Muscle layer of duodenum (tissue), 2 donors: ENCODE measurements around the gene ATRIP.

Experiments used
- H3K27ac ChIP-seq: one replicate; pipeline ENCODE4 v1.7.0; 2013; ENCODE audit warnings: mild to moderate bottlenecking, low read length
- H3K27me3 ChIP-seq: one replicate; pipeline ENCODE4 v1.7.0; 2013; ENCODE audit warnings: low read depth, mild to moderate bottlenecking, control low read depth, low read length
- H3K36me3 ChIP-seq, 2 donors: one replicate each; pipeline ENCODE4 v1.7.0; 2013; ENCODE audit warnings: low read length in 2 of 2, control low read depth in 1 of 2, mild to moderate bottlenecking in 1 of 2; ENCODE audit not compliant: insufficient read depth in 2 of 2, control insufficient read depth in 1 of 2
- H3K4me1 ChIP-seq, 2 donors: one replicate each; pipeline ENCODE4 v1.7.0; 2013; ENCODE audit warnings: low read length in 2 of 2, mild to moderate bottlenecking in 2 of 2, control low read depth in 1 of 2, moderate library complexity in 1 of 2; ENCODE audit not compliant: insufficient read depth in 2 of 2, control insufficient read depth in 1 of 2
- H3K4me3 ChIP-seq, 2 donors: one replicate each; pipeline ENCODE4 v1.7.0; 2013; ENCODE audit warnings: low read length in 2 of 2, low read depth in 1 of 2, mild to moderate bottlenecking in 1 of 2
- H3K9me3 ChIP-seq, 2 donors: one replicate each; pipeline ENCODE4 v1.7.0; 2013; ENCODE audit warnings: low read length in 2 of 2, control low read depth in 1 of 2, mild to moderate bottlenecking in 1 of 2; ENCODE audit not compliant: control insufficient read depth in 1 of 2
- donor health status: healthy.

The ATRIP gene

DNA sequence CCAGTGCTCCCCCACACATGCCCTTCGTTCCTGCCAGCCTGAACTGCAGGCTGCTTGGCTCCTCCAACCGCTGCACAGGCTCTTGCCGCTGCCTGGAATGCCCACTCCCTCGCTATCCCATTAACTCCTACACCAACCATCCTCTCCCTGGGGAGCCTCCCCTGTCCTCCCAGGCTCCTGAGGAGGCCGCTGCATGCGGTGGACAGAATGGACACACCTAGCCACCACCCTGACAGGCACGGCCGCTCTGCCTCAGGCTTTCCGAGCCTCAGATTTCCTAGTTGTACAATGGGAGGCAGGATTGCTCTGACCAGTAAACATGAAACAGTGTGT lies 18.9 kb upstream of the ATRIP start:
- Histone ChIP-seq H3K4me3 (peak overlapping the region; percentile 55 to 73), H3K9me3 (no peaks in the 10 kb centered on the region), H3K27me3 (no peaks in the 10 kb centered on the region), H3K27ac (peak overlapping the region; percentile 84), H3K4me1 (peaks cover 25 to 66% of the 10 kb centered on the region in 2 donors), H3K36me3 (peaks cover 5 to 8% of the 10 kb centered on the region in 2 donors)

DNA sequence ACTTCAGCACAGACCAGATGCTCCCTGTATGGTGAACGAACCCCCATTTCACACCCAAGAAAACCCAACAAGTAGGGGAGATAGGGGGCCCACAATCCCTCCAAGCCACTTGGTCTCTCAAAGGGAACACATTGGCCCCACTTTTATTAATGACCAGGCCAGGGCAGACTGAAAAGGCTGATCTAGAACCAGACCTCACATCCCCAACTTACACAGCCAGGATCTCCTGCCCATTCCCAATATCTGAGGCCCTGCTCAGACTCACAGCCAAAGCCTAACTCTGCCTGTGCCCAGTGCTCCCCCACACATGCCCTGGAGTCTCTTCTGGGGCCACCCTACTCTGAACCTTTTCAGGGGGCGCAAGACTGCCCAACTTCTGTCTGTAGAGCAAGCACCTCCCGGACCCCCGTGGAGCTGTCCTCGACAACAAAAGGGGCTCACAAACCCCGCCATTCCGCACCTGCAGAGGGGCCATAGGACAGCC lies 18.4 kb upstream of the ATRIP start:
- H3K4me3 ChIP-seq: peak overlapping the region; percentile 55 to 73
- H3K4me1 ChIP-seq: peaks cover 30 to 66% of the 10 kb centered on the region in 2 donors
- H3K9me3 ChIP-seq: no peaks in the 10 kb centered on the region
- peak overlapping the region; percentile 84 for H3K27ac ChIP-seq
- H3K27me3 ChIP-seq: no peaks in the 10 kb centered on the region
- H3K36me3 ChIP-seq: peaks cover 11 to 12% of the 10 kb centered on the region in 2 donors

- peaks cover 31 to 66% of the 10 kb centered on the region in 2 donors for H3K4me1 ChIP-seq
These were observed 17.8 kb upstream of the ATRIP start for GRCh38 chr3:48428572-48429316.

DNA sequence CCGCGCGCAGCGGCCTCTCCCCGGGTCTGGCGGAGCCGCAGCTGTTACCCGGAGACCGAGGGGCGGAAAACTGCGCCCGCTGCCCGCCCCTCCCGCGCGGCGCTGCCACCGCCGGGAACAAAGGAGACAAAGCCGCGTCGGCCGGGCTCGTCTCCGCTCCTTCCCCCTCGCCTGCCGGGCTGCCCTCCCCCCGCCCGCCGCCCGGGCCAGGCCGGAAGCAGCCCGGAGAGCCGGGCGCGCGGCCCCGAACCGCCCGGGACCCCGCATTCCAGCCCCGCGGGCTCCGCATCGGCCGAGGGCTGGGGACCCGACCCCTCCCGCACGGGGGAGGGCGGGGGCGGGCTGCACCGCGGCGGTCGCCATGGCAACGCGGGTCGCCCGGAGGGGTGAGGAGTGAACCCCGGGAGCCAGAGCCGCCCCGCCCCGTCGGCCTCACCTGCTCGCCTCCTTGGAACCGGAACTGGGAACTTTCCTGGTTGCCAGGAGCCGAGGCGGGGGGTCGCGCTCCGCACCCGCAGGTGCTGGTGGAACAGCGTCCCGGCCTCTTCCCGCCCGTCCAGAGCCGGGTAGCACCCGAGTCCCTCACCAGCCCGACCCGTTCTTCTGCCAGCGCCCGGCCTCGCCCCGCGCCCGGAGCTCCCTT lies 17.1 kb upstream of the ATRIP start:
- no peaks in the 10 kb centered on the region for H3K27me3 ChIP-seq
- H3K9me3 ChIP-seq: no peaks in the 10 kb centered on the region
- peaks cover 9 to 13% of the 10 kb centered on the region in 2 donors for H3K36me3 ChIP-seq
- peak overlapping the region; percentile 56 to 73 for H3K4me3 ChIP-seq
- peaks cover 31 to 60% of the 10 kb centered on the region in 2 donors for H3K4me1 ChIP-seq
- H3K27ac ChIP-seq: peak overlapping the region; percentile 74

More at GRCh38 chr3:48428572-48429316, 17.8 kb upstream of the ATRIP start:
- Histone ChIP-seq H3K9me3 (no peaks in the 10 kb centered on the region), H3K27me3 (no peaks in the 10 kb centered on the region), H3K27ac (peak overlapping the region; percentile 84), H3K4me3 (peak overlapping the region; percentile 55 to 73), H3K36me3 (peaks cover 9 to 13% of the 10 kb centered on the region in 2 donors)

- Histone ChIP-seq H3K27ac (peak within 1 kb of the TSS; percentile 74), H3K9me3 (no peaks in the 10 kb centered on the region), H3K36me3 (peaks cover 9 to 13% of the 10 kb centered on the region in 2 donors), H3K4me3 (peak within 1 kb of the TSS; percentile 56 to 73), H3K4me1 (peaks cover 31 to 53% of the 10 kb centered on the region in 2 donors), H3K27me3 (no peaks in the 10 kb centered on the region)
These were observed 16.4 kb upstream of the ATRIP start, which contains the start of gene PLXNB1 for GRCh38 chr3:48429960-48430707. TSS of gene PLXNB1 (minus strand) at chr3:48430086. CDS start at chr3:48424611, 5,475 bp downstream.

DNA sequence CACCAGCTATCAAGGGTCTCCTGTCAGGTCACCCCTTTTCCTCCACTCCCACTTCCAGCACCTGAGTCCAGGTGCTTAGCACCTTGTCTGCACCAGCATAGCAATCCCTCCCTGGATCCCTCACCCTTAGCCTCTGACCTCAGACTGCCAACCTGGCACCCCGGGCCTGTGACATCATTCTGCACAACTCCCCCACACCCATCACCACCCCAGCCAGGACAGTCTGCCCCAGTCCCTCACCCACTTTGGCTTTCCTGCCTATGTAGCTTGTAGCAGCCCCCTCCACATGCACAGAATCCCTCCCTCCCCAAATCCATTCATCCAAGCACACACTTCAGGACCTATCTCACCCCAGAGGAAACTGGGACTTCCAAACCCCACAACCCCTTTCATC lies 15.8 kb upstream of the ATRIP start:
- Histone ChIP-seq H3K4me1 (peaks cover 31 to 48% of the 10 kb centered on the region in 2 donors), H3K27me3 (no peaks in the 10 kb centered on the region), H3K4me3 (no peak overlapping the region)

GRCh38 chr3:48431224-48432029 lies 15.1 kb upstream of the ATRIP start:
- no peak overlapping the region for H3K4me3 ChIP-seq
- no peaks in the 10 kb centered on the region for H3K27me3 ChIP-seq
- no peaks in the 10 kb centered on the region for H3K9me3 ChIP-seq
- H3K27ac ChIP-seq: peak overlapping the region; percentile 74
- peaks cover 9 to 13% of the 10 kb centered on the region in 2 donors for H3K36me3 ChIP-seq
- peaks cover 25 to 46% of the 10 kb centered on the region in 2 donors for H3K4me1 ChIP-seq

More for the DNA sequence above, 15.8 kb upstream of the ATRIP start:
- Histone ChIP-seq H3K36me3 (peaks cover 9 to 13% of the 10 kb centered on the region in 2 donors), H3K9me3 (no peaks in the 10 kb centered on the region), H3K27ac (peak overlapping the region; percentile 74)

- H3K9me3 ChIP-seq: no peaks in the 10 kb centered on the region
- no peak overlapping the region for H3K4me3 ChIP-seq
- H3K4me1 ChIP-seq: peaks cover 19 to 33% of the 10 kb centered on the region in 2 donors
- no peaks in the 10 kb centered on the region for H3K27me3 ChIP-seq
- peak overlapping the region; percentile 50 for H3K27ac ChIP-seq
- H3K36me3 ChIP-seq: peaks cover 9 to 13% of the 10 kb centered on the region in 2 donors
These were observed 13.8 kb upstream of the ATRIP start for GRCh38 chr3:48432411-48433371.

DNA sequence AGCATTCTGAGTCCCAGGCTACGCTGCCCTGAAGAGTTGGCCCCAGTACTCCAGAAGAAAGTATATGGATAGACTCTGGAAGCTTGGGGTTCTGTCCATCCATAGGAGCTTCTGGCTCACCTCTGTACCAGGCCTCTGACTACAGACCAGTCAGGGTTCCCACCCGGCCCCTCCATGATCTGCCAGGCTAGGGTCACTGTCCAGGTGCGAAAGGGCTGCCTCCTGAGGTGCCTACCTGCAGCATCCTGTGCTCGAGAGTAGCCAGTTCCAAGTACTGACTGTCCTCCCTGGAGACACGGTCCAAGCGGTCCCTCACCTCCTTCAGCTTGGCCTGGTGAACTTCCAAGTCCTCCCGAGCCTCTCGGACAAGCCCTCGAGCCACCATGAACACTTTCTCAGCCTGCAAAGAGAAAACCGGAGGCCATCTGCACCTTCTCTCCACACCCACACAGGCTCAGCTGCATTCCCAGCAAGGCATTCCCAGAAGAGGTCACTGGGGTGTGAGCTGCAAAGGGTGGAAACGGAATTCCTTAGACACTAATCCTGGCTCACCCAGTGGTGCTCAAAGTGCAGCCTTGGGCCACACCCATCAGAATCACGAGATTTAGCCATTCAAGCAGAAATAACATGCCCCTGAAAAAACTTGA lies 12.9 kb upstream of the ATRIP start:
- peak overlapping the region in 1 of 2 donors; percentile 6 for H3K4me3 ChIP-seq
- H3K27ac ChIP-seq: peak overlapping the region; percentile 50
- peaks cover 14 to 25% of the 10 kb centered on the region in 2 donors for H3K4me1 ChIP-seq
- no peaks in the 10 kb centered on the region for H3K27me3 ChIP-seq
- H3K9me3 ChIP-seq: no peaks in the 10 kb centered on the region
- H3K36me3 ChIP-seq: peaks cover 9 to 13% of the 10 kb centered on the region in 2 donors
